Measurements from ENCODE around the gene ARFGEF3.

Gene ARFGEF3

DNA sequence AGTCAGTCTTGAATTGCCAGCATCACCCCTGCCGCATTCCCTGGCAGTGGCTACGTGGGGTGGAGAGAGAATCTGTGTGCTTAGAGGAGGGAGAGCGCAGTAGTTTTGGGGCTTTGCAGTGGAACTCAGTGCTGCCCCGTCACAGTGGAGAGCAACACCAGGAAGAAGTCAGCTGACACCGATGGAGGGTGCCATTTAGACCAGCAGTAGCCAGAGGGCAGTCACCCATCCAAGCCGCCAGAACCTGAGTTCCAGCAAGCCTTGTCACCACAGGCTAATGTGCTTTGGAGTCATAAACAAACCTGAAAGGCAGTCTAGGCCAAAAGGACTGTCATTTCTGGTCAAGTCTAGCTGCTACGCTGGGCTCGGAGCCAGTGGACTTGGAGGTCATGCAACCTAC is 32.5 kb upstream of the ARFGEF3 start:
- H3K4me1 ChIP-seq (ENCODE audit: control insufficient read depth, insufficient read depth, low read length): no peaks in the 10 kb centered on the region
- H3K36me3 ChIP-seq (ENCODE audit: control insufficient read depth, insufficient read depth, low read length): no peaks in the 10 kb centered on the region
- H3K9me3 ChIP-seq (ENCODE audit: control insufficient read depth, insufficient read depth, low read length): no peaks in the 10 kb centered on the region

DNA sequence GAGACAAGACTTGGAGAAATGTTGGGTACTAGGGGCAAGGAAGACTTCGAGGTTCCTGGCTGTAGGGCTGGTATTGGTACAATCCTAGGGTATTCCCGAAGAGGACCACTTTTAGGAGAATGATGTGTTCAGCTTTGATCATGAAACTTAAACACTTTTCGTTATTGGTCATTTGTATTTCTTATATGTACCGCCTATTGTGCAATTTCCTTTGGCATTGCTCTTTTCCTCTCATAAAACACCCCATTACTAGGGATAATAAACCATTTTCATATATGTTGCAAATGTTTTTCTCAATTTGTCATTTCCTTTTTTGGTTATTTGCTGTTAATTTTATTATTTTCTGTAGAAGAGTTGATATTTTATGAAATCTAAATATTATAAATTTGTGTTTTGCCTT is 18.9 kb upstream of the ARFGEF3 start:
- Histone ChIP-seq H3K9me3 (ENCODE audit: control insufficient read depth, insufficient read depth, low read length) (no peaks in the 10 kb centered on the region), H3K4me3 (ENCODE audit: low read depth, low read length) (no peak overlapping the region), H3K4me1 (ENCODE audit: control insufficient read depth, insufficient read depth, low read length) (no peaks in the 10 kb centered on the region), H3K27me3 (ENCODE audit: control insufficient read depth, insufficient read depth, low read length) (no peaks in the 10 kb centered on the region), H3K9ac (ENCODE audit: low read depth, low read length) (no peak overlapping the region), H3K36me3 (ENCODE audit: control insufficient read depth, insufficient read depth, low read length) (no peaks in the 10 kb centered on the region)

More for the DNA sequence above, 32.5 kb upstream of the ARFGEF3 start:
- H3K4me3 ChIP-seq (ENCODE audit: low read depth, low read length): no peak overlapping the region
- H3K9ac ChIP-seq (ENCODE audit: low read depth, low read length): no peak overlapping the region
- no peaks in the 10 kb centered on the region for H3K27me3 ChIP-seq (ENCODE audit: control insufficient read depth, insufficient read depth, low read length)

DNA sequence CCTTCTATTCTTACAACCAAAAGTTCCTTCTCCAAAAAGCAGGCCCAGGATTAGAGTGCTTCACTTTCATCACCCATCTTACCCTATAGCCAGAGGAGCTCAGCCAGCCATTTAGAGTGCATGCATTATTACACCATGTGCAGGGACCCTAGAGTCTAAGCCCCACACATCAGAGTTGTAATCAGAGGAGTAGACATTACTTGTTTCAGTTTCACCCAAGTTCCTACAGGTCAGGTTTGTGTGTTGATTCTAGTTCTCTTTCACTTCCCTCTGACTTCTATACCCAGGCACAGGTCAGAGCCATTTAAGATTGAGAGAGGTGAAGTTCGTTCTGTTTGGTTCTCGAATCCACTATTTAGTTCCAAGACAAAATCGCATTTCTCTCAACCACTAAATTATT is 16.3 kb upstream of the ARFGEF3 start:
- Histone ChIP-seq H3K4me1 (ENCODE audit: control insufficient read depth, insufficient read depth, low read length) (no peaks in the 10 kb centered on the region), H3K9me3 (ENCODE audit: control insufficient read depth, insufficient read depth, low read length) (no peaks in the 10 kb centered on the region), H3K4me3 (ENCODE audit: low read depth, low read length) (no peak overlapping the region), H3K36me3 (ENCODE audit: control insufficient read depth, insufficient read depth, low read length) (no peaks in the 10 kb centered on the region), H3K27me3 (ENCODE audit: control insufficient read depth, insufficient read depth, low read length) (no peaks in the 10 kb centered on the region), H3K9ac (ENCODE audit: low read depth, low read length) (no peak overlapping the region)

DNA sequence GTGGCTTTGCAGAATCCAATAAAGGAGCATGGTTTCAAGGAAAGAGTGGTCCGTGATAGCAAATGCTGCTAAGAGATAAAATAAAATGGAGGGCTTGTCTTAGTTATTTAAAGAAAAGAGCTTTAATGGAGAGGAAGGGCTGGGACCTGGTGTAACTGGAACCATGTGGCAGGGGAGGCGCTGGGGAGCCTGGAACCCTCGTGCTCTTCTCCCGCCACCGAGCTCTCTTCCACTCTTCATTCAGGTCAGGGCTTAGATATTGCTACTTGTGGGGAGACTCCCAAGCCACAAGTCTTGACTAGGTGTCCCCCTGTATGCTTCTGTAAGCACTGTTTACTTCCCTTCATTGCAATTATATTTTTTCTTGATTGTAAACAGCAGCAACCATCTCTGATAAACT is 15.2 kb upstream of the ARFGEF3 start:
- H3K9ac ChIP-seq (ENCODE audit: low read depth, low read length): no peak overlapping the region
- no peak overlapping the region for H3K4me3 ChIP-seq (ENCODE audit: low read depth, low read length)
- no peaks in the 10 kb centered on the region for H3K9me3 ChIP-seq (ENCODE audit: control insufficient read depth, insufficient read depth, low read length)
- H3K36me3 ChIP-seq (ENCODE audit: control insufficient read depth, insufficient read depth, low read length): no peaks in the 10 kb centered on the region
- no peaks in the 10 kb centered on the region for H3K4me1 ChIP-seq (ENCODE audit: control insufficient read depth, insufficient read depth, low read length)
- H3K27me3 ChIP-seq (ENCODE audit: control insufficient read depth, insufficient read depth, low read length): no peaks in the 10 kb centered on the region

DNA sequence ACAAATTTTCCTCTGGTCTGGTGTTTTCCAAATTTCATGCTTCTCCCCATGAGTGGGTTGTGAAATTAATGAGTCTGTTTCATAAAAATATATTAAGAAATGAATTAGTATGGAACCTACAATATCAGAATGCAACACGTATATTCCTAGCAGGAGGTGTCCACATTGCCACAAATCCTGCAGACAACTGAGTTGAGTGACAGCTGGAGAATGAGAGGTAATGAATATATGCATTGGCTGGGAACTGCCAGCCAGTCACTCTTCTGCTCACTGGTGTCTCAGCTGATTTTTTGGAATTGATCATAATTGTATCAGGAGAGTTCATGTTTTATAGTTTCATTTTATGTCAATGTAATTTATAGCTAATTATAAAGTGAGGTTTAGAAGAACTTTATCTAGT is 6.3 kb upstream of the ARFGEF3 start:
- Histone ChIP-seq H3K4me1 (ENCODE audit: control insufficient read depth, insufficient read depth, low read length) (no peaks in the 10 kb centered on the region), H3K27me3 (ENCODE audit: control insufficient read depth, insufficient read depth, low read length) (peaks cover 3% of the 10 kb centered on the region), H3K9ac (ENCODE audit: low read depth, low read length) (no peak overlapping the region), H3K4me3 (ENCODE audit: low read depth, low read length) (no peak overlapping the region), H3K9me3 (ENCODE audit: control insufficient read depth, insufficient read depth, low read length) (no peaks in the 10 kb centered on the region), H3K36me3 (ENCODE audit: control insufficient read depth, insufficient read depth, low read length) (no peaks in the 10 kb centered on the region)

DNA sequence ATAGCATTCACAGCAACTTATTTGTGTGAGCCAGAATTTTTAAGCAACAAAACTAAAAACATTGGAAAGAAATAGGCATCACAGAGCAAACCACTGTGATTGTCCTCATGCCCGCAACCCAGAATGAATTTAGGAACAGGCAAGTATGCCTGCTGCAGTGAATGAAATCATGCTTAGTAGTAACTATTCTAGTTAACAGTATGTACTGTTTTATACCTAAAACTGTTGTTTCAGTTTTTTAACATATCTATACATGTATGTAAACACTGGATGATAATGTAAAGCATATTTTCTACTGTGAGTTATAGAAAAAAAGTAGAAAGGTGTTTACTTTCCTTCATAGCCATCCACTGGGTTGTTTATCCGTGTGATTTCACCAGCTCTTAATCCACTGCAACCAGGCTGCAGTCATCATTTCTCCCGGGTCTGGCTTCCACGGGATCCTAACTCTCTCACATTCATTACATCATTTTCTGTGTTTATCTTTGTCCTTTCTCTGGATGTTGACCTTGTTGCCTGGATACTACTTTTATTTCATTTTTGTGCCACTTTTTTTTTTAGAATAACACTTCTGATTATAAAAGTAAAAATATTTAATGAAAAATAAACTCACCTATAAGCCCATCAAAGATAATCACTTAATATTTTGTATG is 3.6 kb upstream of the ARFGEF3 start:
- no peak overlapping the region for H3K4me3 ChIP-seq (ENCODE audit: low read depth, low read length)
- H3K4me1 ChIP-seq (ENCODE audit: control insufficient read depth, insufficient read depth, low read length): peaks cover 2% of the 10 kb centered on the region
- no peaks in the 10 kb centered on the region for H3K9me3 ChIP-seq (ENCODE audit: control insufficient read depth, insufficient read depth, low read length)
- no peak overlapping the region for H3K9ac ChIP-seq (ENCODE audit: low read depth, low read length)
- H3K27me3 ChIP-seq (ENCODE audit: control insufficient read depth, insufficient read depth, low read length): peaks cover 21% of the 10 kb centered on the region
- H3K36me3 ChIP-seq (ENCODE audit: control insufficient read depth, insufficient read depth, low read length): no peaks in the 10 kb centered on the region

DNA sequence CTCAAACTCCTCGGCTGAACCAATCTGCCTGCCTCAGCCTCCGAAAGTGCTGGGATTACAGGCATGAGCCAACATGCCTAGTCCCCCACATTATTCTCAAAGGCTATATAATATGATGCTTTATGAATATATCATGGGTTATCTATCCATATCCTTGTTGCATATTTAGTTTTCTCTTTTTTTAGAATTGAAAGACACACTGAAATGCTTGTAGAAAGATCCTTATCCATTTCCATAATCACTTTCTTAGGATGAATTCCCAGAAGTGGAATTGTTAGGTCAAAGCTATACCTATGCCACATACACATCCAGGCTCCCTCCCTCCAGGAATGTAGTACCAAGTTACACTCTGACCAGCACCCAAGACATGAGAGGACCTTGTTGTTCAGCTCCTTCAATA is 2.5 kb upstream of the ARFGEF3 start:
- Histone ChIP-seq H3K4me1 (ENCODE audit: control insufficient read depth, insufficient read depth, low read length) (peaks cover 13% of the 10 kb centered on the region), H3K9me3 (ENCODE audit: control insufficient read depth, insufficient read depth, low read length) (no peaks in the 10 kb centered on the region), H3K4me3 (ENCODE audit: low read depth, low read length) (no peak overlapping the region), H3K27me3 (ENCODE audit: control insufficient read depth, insufficient read depth, low read length) (peaks cover 30% of the 10 kb centered on the region), H3K9ac (ENCODE audit: low read depth, low read length) (no peak overlapping the region), H3K36me3 (ENCODE audit: control insufficient read depth, insufficient read depth, low read length) (no peaks in the 10 kb centered on the region)

DNA sequence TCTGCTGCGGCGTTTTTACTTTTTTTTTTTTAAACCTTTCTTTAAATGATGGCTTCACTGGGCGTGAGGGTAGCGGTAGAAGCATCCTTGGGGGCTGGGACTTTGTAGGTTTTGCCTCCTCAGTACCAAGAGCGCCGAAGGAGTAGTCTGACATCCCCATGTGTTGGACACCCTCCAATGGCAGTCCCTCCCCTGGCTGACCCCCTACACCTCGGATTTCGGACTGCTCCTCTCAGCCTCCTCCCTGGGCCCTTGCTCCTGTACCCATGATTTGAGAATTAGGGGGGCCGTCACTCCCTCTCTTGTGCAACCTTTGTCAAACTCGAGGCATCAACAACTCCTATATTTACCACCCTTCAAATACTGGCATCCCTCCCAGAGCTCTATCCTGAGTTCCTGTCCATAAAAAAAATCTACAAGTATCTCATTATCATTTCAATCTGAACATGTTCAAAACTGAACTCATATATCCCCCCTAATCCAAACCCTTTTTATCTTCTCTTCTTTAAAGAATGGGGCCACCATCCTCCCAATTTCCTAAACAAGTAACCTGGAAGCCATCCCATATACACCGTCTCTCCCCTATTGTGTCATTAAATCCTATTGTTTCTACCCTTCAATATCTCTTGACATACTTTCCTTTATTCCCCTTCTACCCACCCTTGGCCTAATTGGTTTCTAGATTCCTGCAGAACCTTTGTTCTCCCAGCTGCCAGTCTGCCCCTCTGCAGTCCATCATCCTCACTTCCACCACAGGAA is 1.2 kb upstream of the ARFGEF3 start:
- Histone ChIP-seq H3K9me3 (ENCODE audit: control insufficient read depth, insufficient read depth, low read length) (no peaks in the 10 kb centered on the region), H3K27me3 (ENCODE audit: control insufficient read depth, insufficient read depth, low read length) (peaks cover 30% of the 10 kb centered on the region), H3K4me1 (ENCODE audit: control insufficient read depth, insufficient read depth, low read length) (peaks cover 14% of the 10 kb centered on the region), H3K9ac (ENCODE audit: low read depth, low read length) (no peak overlapping the region), H3K4me3 (ENCODE audit: low read depth, low read length) (peak overlapping the region; percentile 67), H3K36me3 (ENCODE audit: control insufficient read depth, insufficient read depth, low read length) (no peaks in the 10 kb centered on the region)

DNA sequence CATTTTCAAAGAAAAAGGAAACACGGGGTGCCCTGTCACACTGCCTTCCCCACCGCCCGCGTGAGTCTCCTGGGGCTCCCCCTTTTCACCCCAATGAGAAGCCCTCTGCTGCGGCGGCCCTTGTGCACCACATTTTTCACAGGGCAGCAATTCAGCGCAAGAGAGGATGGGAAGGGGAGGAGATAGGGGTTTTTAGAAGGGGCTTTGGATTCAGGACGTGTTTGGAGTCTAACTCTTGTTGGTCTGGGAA is 726 bp upstream of the ARFGEF3 start:
- Histone ChIP-seq H3K4me3 (ENCODE audit: low read depth, low read length) (peak overlapping the region; percentile 67), H3K4me1 (ENCODE audit: control insufficient read depth, insufficient read depth, low read length) (peaks cover 14% of the 10 kb centered on the region), H3K36me3 (ENCODE audit: control insufficient read depth, insufficient read depth, low read length) (no peaks in the 10 kb centered on the region), H3K27me3 (ENCODE audit: control insufficient read depth, insufficient read depth, low read length) (peaks cover 30% of the 10 kb centered on the region), H3K9ac (ENCODE audit: low read depth, low read length) (no peak overlapping the region), H3K9me3 (ENCODE audit: control insufficient read depth, insufficient read depth, low read length) (no peaks in the 10 kb centered on the region)

DNA sequence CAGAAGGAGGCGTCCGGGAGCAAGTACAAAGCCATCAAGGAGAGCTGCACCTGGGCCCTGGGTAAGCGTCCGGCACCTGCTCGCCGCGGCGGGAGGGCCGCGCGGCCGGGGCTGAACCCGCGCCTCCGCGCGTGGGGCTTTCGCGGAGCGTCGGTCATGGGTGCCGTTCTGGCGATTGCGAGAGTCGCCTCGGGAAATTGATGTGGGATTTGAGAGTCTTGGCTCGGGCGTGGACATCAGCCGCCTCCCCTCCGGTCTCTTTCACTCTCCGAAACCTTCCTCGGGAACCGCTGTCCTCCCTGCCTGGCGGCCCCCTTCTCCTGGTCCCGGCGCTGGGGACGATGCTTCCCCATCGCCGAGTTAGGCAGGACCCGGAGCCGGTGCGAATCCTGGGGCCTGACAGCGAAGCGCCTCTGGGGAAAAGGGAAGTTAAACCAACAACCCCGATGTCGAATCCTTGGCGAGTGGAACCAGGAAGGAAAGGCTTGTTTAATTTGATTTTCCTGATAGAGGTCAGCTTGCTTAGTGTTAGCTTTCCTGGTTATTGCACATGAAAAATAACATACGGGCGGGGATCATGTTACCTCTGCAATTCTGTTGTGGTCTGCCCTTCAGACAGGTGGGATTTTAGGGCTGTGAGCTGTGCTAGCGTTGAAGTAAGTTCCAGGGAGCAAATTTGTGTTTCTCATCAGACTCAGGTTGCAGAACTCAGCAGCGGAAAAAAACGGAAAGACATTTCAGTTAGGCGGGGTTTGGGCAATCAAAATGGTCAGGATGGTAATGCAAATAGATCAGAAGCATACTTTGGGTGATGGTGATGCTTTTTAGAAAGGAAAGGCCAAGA is 594 bp downstream of the ARFGEF3 start:
- Histone ChIP-seq H3K9ac (ENCODE audit: low read depth, low read length) (peak overlapping the region; percentile 56), H3K27me3 (ENCODE audit: control insufficient read depth, insufficient read depth, low read length) (peaks cover 30% of the 10 kb centered on the region), H3K36me3 (ENCODE audit: control insufficient read depth, insufficient read depth, low read length) (no peaks in the 10 kb centered on the region), H3K4me3 (ENCODE audit: low read depth, low read length) (peak overlapping the region; percentile 75), H3K9me3 (ENCODE audit: control insufficient read depth, insufficient read depth, low read length) (no peaks in the 10 kb centered on the region), H3K4me1 (ENCODE audit: control insufficient read depth, insufficient read depth, low read length) (peaks cover 14% of the 10 kb centered on the region)

DNA sequence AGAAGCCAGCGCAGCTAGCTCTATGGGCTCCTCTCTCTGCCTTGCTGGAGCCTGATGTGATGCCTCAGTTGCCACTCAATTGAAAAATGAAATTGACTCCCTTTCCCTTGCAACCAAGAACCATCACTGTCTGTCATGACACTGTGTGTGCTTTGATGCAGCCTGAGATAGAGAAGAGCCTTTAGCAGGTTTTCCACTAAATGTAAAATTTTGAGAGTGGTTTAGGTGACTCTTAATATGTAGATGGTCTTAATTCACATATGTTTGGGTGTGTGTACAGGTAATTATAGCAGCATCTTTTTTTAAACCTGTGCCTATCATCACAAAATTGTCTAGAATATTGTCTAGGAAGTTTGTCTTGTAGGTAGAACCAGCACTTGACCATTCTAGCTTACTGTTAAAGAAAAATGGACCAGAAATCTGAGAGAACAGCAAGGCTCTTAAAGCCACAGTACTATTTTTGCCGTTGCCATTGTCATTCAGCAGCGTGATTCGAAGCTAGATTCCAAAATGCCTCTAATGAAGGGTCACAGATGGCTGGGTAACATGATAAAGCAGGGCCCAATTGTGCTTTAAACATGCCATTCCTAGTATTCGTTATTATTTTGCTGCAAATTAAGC is 1.3 kb downstream of the ARFGEF3 start:
- H3K9me3 ChIP-seq (ENCODE audit: control insufficient read depth, insufficient read depth, low read length): no peaks in the 10 kb centered on the region
- peaks cover 30% of the 10 kb centered on the region for H3K27me3 ChIP-seq (ENCODE audit: control insufficient read depth, insufficient read depth, low read length)
- H3K4me3 ChIP-seq (ENCODE audit: low read depth, low read length): peak overlapping the region; percentile 75
- peaks cover 14% of the 10 kb centered on the region for H3K4me1 ChIP-seq (ENCODE audit: control insufficient read depth, insufficient read depth, low read length)
- H3K9ac ChIP-seq (ENCODE audit: low read depth, low read length): no peak overlapping the region
- no peaks in the 10 kb centered on the region for H3K36me3 ChIP-seq (ENCODE audit: control insufficient read depth, insufficient read depth, low read length)
